ENCODE measurements around the gene SLC27A2. TPM values are rescaled to one million over a fixed set of nuclear protein-coding genes. Genes with fewer than 3 reads are reported as not detected.

The SLC27A2 gene
- total RNA-seq, 1 experiment from 2014 or later, result 8.1 TPM

- H4K20me1 ChIP-seq (ENCODE audit: low read length), result no peaks in the 10 kb centered on the region
- no peak for TF ChIP-seq EZH2phosphoT487 (IDR thresholded peaks at IDR 0.05; ENCODE audit: borderline replicate concordance, low read length)
- no peak for TF ChIP-seq EZH2 (IDR thresholded peaks at IDR 0.05; ENCODE audit: low read length, unreplicated experiment)
- TF ChIP-seq, protein P1, sequence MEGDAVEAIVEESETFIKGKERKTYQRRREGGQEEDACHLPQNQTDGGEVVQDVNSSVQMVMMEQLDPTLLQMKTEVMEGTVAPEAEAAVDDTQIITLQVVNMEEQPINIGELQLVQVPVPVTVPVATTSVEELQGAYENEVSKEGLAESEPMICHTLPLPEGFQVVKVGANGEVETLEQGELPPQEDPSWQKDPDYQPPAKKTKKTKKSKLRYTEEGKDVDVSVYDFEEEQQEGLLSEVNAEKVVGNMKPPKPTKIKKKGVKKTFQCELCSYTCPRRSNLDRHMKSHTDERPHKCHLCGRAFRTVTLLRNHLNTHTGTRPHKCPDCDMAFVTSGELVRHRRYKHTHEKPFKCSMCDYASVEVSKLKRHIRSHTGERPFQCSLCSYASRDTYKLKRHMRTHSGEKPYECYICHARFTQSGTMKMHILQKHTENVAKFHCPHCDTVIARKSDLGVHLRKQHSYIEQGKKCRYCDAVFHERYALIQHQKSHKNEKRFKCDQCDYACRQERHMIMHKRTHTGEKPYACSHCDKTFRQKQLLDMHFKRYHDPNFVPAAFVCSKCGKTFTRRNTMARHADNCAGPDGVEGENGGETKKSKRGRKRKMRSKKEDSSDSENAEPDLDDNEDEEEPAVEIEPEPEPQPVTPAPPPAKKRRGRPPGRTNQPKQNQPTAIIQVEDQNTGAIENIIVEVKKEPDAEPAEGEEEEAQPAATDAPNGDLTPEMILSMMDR (conservative IDR thresholded peaks at IDR 0.05; ENCODE audit: low read depth, low read length), result no peak
- H3K9me2 ChIP-seq (replicated peaks; ENCODE audit: low read length), result no peaks in the 10 kb centered on the region
- ChIA-PET POLR2A (ENCODE audit: unreplicated experiment) (no interaction called here), CTCF (no interaction called here)
- H3K4me1 ChIP-seq (ENCODE audit: insufficient read depth, low read length), result peaks cover 22% of the 10 kb centered on the region
- H3K79me2 ChIP-seq (ENCODE audit: low read length), result no peaks in the 10 kb centered on the region
- H3K4me2 ChIP-seq (ENCODE audit: low read length), result no peak overlapping the region
- H2AFZ ChIP-seq (ENCODE audit: low read length), result no peak overlapping the region
- no peak overlapping the region for H3K9ac ChIP-seq (ENCODE audit: low read length)
- DNase-seq (no peak), ATAC-seq (no peak)
- H3K9me3 ChIP-seq (ENCODE audit: low read length), result no peaks in the 10 kb centered on the region
- intact Hi-C loops (cut with micrococcal nuclease), result no loop called here
- no peaks in the 10 kb centered on the region for H3K27me3 ChIP-seq (ENCODE audit: low read length)
- BruUV-seq (replicated peaks), result no TSS peak
- H3K4me3 ChIP-seq (ENCODE audit: low read length), result no peak overlapping the region
- no peaks in the 10 kb centered on the region for H3F3A ChIP-seq (ENCODE audit: low read length, unreplicated experiment)
- no peak overlapping the region for H3K27ac ChIP-seq (ENCODE audit: low read length)
- no peaks in the 10 kb centered on the region for H3K36me3 ChIP-seq (ENCODE audit: low read depth, low read length)
Measured at GRCh38 chr15:50260969-50261496, 79.0 kb downstream of the SLC27A2 start.

DNA sequence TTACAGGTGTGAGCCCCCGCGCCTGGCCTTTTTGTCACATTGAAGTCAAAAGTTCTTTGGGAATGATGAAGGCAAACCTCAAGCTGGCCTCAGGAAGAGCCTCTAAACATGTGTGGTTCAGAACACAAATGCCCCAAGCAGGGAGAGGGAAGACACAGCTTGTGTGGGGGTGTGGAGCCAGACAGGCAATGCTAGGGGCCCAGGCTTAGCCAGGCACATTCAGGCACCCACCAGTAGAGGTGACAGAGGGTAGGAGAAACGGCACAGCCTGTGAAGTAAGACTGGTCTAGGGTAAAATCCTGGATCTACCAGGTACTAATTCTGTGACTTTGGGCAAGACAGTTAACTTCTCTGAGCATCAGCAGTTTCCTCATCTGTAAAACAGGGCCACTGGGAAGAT lies 80.0 kb downstream of the SLC27A2 start:
- no peaks in the 10 kb centered on the region for H3F3A ChIP-seq (ENCODE audit: low read length, unreplicated experiment)
- POLR2A ChIA-PET (ENCODE audit: unreplicated experiment), result no interaction called here
- ATAC-seq (no peak), DNase-seq (no peak)
- TF ChIP-seq EZH2phosphoT487 (IDR thresholded peaks at IDR 0.05; ENCODE audit: borderline replicate concordance, low read length) (no peak), EZH2 (IDR thresholded peaks at IDR 0.05; ENCODE audit: low read length, unreplicated experiment) (no peak)
- TF ChIP-seq, protein P1 (conservative IDR thresholded peaks at IDR 0.05; ENCODE audit: low read depth, low read length), result no peak
- no peaks in the 10 kb centered on the region for H3K79me2 ChIP-seq (ENCODE audit: low read length)
- intact Hi-C loops (cut with micrococcal nuclease), result no loop called here
- no peaks in the 10 kb centered on the region for H3K27me3 ChIP-seq (ENCODE audit: low read length)
- no peaks in the 10 kb centered on the region for H3K9me2 ChIP-seq (replicated peaks; ENCODE audit: low read length)
- BruUV-seq (replicated peaks), result no TSS peak
- CTCF ChIA-PET, result no interaction called here
- H3K4me1 ChIP-seq (ENCODE audit: insufficient read depth, low read length), result peaks cover 13% of the 10 kb centered on the region
- H3K9me3 ChIP-seq (ENCODE audit: low read length), result no peaks in the 10 kb centered on the region
- H3K4me2 ChIP-seq (ENCODE audit: low read length), result no peak overlapping the region
- no peak overlapping the region for H2AFZ ChIP-seq (ENCODE audit: low read length)
- no peak overlapping the region for H3K9ac ChIP-seq (ENCODE audit: low read length)
- H3K4me3 ChIP-seq (ENCODE audit: low read length), result no peak overlapping the region
- H4K20me1 ChIP-seq (ENCODE audit: low read length), result no peaks in the 10 kb centered on the region
- no peaks in the 10 kb centered on the region for H3K36me3 ChIP-seq (ENCODE audit: low read depth, low read length)
- no peak overlapping the region for H3K27ac ChIP-seq (ENCODE audit: low read length)

DNA sequence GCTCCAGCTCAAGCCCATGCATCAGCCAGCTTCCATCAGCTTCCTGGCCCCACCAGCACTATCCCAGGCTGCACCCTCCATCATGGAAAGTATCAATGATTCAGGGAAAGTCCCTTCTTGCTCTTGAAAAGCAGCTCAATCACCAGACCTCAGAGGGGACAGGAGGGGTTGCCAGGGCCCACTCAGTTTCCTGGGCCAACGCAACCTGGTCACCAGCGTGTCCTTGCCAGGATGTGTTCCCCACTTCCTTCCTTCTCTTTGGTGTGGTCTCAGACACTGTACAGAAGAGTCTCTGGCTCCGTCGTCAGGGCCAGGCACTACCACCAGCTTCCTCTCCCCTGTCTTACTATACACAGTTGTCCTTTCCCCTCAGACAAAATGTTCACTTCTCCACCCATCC lies 80.5 kb downstream of the SLC27A2 start:
- H3K36me3 ChIP-seq (ENCODE audit: low read depth, low read length), result no peaks in the 10 kb centered on the region
- ATAC-seq (no peak), DNase-seq (no peak)
- no peak overlapping the region for H3K9ac ChIP-seq (ENCODE audit: low read length)
- no peaks in the 10 kb centered on the region for H4K20me1 ChIP-seq (ENCODE audit: low read length)
- CTCF ChIA-PET, result no interaction called here
- TF ChIP-seq EZH2 (IDR thresholded peaks at IDR 0.05; ENCODE audit: low read length, unreplicated experiment) (no peak), EZH2phosphoT487 (IDR thresholded peaks at IDR 0.05; ENCODE audit: borderline replicate concordance, low read length) (no peak)
- TF ChIP-seq, protein P1 (conservative IDR thresholded peaks at IDR 0.05; ENCODE audit: low read depth, low read length), result no peak
- H3K4me2 ChIP-seq (ENCODE audit: low read length), result no peak overlapping the region
- H3K9me3 ChIP-seq (ENCODE audit: low read length), result no peaks in the 10 kb centered on the region
- H3K9me2 ChIP-seq (replicated peaks; ENCODE audit: low read length), result no peaks in the 10 kb centered on the region
- no TSS peak for BruUV-seq (replicated peaks)
- H3K79me2 ChIP-seq (ENCODE audit: low read length), result no peaks in the 10 kb centered on the region
- H3K4me1 ChIP-seq (ENCODE audit: insufficient read depth, low read length), result peaks cover 8% of the 10 kb centered on the region
- POLR2A ChIA-PET (ENCODE audit: unreplicated experiment), result no interaction called here
- intact Hi-C loops (cut with micrococcal nuclease), result no loop called here
- no peak overlapping the region for H3K27ac ChIP-seq (ENCODE audit: low read length)
- no peak overlapping the region for H2AFZ ChIP-seq (ENCODE audit: low read length)
- no peaks in the 10 kb centered on the region for H3F3A ChIP-seq (ENCODE audit: low read length, unreplicated experiment)
- no peak overlapping the region for H3K4me3 ChIP-seq (ENCODE audit: low read length)
- no peaks in the 10 kb centered on the region for H3K27me3 ChIP-seq (ENCODE audit: low read length)

All from PC-3 (cell line).